Tibial artery (tissue), 4 donors: Measurements from ENCODE around the gene ENDOU.

Experiments used
- DNase-seq, 2 donors: peaks; one replicate each; pipeline ENCODE4 v3.0.0-alpha.2; 2019
- H3K27ac ChIP-seq, 2 donors: fragments of 200-600 bp; sonication (generic) in 1 of 2; 1 replicate in 1 of 2; 2 replicates in 1 of 2; pipeline ENCODE4 v1.5.1; 2018 to 2019; ENCODE audit warnings: mild to moderate bottlenecking in 1 of 2
- H3K27me3 ChIP-seq, 2 donors: fragments of 200-600 bp; sonication (generic) in 1 of 2; one replicate each; pipeline versions ENCODE4 v1.5.1 to v1.6.0; 2016 to 2019
- H3K36me3 ChIP-seq, 3 donors: fragments of 200-600 bp; sonication (generic) in 2 of 3; one replicate each; pipeline ENCODE4 v1.5.1; 2016 to 2019; ENCODE audit warnings: mild to moderate bottlenecking in 2 of 3
- H3K4me1 ChIP-seq, 4 donors: fragments of 200-600 bp; sonication (generic) in 2 of 4; 1 replicate in 3 of 4; 2 replicates in 1 of 4; pipeline ENCODE4 v1.5.1; 2016 to 2019
- H3K4me3 ChIP-seq, 2 donors: fragments of 200-600 bp; sonication (generic) in 1 of 2; 1 replicate in 1 of 2; 2 replicates in 1 of 2; pipeline ENCODE4 v1.5.1; 2018 to 2019; ENCODE audit warnings: mild to moderate bottlenecking in 2 of 2
- H3K9me3 ChIP-seq, 3 donors: fragments of 200-600 bp; sonication (generic) in 1 of 3; one replicate each; pipeline ENCODE4 v1.5.1; 2016 to 2019
- intact Hi-C: fragments of 100-400 bp; cut with DNase I; formaldehyde crosslinking; loops from one replicate; pipeline ENCODE4 v1.15.0; 2023; ENCODE audit warnings: low total_unique reads
- TF ChIP-seq, protein P1 (sequence below), 2 experiments: fragments of 200-600 bp in 1 of 2; fragments of 450-650 bp in 1 of 2; IDR thresholded peaks; one replicate each; pipeline ENCODE4 v1.5.1; 2017 to 2019; ENCODE audit warnings: antibody characterized with exemption in 2 of 2, mild to moderate bottlenecking in 1 of 2, moderate library complexity in 1 of 2

Gene ENDOU

DNA sequence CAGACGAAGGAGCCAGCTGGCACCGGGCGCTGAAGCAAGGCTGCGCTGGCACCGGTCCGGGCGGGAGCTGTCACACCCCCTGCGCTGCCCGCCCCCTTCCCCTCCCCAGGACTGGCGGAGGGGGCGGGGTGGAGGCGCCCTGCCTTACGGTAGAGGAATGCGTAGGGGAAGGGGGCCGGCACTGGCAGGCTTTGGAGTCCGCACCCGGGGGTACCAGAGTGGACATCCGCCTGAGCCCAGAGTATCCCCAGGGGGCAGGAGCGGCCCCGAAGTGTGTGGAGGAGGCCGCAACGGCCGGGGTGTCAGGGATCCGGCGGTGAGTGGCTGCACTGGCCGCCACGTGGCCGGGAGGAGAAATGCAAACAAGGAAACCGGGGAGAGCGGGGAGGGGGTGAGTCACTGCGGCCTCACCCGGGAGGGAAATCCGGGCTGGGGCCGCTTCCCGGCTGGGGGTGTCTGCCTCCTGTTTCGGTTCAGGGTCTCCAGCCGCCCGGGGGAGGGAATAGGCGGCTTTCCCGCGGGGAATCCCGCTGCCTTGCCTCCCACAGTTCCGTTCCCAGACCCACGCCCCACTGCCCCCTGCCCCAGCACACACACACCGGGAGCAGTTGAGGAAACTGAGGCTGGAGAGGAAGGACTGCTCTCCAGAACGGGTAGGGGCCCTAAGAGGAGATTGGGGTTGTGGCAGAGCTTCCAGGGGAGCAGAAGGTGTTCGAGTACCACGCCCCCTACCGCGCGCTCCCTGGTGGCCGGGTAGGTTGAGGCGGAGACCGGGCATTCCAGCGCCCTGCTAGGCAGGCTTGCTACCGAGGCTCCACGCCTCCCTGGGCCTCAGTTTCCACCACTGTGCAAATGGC lies 33.8 kb upstream of the ENDOU start, which contains the start of gene RAPGEF3:
TSS of gene RAPGEF3 (minus strand) at position 47 of the 857 bp plus-strand sequence. CDS start 324 bp downstream, outside the sequence.
- TF ChIP-seq, protein P1, sequence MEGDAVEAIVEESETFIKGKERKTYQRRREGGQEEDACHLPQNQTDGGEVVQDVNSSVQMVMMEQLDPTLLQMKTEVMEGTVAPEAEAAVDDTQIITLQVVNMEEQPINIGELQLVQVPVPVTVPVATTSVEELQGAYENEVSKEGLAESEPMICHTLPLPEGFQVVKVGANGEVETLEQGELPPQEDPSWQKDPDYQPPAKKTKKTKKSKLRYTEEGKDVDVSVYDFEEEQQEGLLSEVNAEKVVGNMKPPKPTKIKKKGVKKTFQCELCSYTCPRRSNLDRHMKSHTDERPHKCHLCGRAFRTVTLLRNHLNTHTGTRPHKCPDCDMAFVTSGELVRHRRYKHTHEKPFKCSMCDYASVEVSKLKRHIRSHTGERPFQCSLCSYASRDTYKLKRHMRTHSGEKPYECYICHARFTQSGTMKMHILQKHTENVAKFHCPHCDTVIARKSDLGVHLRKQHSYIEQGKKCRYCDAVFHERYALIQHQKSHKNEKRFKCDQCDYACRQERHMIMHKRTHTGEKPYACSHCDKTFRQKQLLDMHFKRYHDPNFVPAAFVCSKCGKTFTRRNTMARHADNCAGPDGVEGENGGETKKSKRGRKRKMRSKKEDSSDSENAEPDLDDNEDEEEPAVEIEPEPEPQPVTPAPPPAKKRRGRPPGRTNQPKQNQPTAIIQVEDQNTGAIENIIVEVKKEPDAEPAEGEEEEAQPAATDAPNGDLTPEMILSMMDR (IDR thresholded peaks at IDR 0.05), result peak; percentile 41 to 66
- Histone ChIP-seq H3K36me3 (no peaks in the 10 kb centered on the region), H3K27me3 (no peaks in the 10 kb centered on the region), H3K27ac (peak within 1 kb of the TSS; percentile 77 to 83), H3K4me3 (peak within 1 kb of the TSS; percentile 58 to 79), H3K9me3 (no peaks in the 10 kb centered on the region), H3K4me1 (peaks cover 0 to 66% (median 49%) of the 10 kb centered on the region in 4 donors)
- DNase-seq, result peak; percentile 83 to 94
- intact Hi-C loops, result no loop called here

DNA sequence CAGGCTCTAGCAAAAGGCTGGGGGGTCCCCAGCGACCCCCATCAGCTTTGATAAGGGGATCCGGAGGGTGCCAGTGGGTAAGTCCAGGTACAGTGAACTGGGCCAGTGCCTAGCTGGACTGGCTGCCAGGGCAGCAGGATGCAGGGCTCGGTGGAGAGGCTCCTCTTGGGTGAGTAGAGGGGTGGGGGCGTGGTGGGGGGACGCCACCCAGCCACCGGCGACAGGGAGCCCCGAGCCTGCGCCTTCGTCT lies 33.2 kb upstream of the ENDOU start:
- intact Hi-C loops, result no loop called here
- TF ChIP-seq, protein P1 (IDR thresholded peaks at IDR 0.05), result no peak
- no peak for DNase-seq
- H3K9me3 ChIP-seq, result no peaks in the 10 kb centered on the region
- peak overlapping the region; percentile 77 to 83 for H3K27ac ChIP-seq
- peaks cover 0 to 70% (median 54%) of the 10 kb centered on the region in 4 donors for H3K4me1 ChIP-seq
- no peaks in the 10 kb centered on the region for H3K27me3 ChIP-seq
- H3K4me3 ChIP-seq, result peak overlapping the region; percentile 58 to 79
- no peaks in the 10 kb centered on the region for H3K36me3 ChIP-seq

DNA sequence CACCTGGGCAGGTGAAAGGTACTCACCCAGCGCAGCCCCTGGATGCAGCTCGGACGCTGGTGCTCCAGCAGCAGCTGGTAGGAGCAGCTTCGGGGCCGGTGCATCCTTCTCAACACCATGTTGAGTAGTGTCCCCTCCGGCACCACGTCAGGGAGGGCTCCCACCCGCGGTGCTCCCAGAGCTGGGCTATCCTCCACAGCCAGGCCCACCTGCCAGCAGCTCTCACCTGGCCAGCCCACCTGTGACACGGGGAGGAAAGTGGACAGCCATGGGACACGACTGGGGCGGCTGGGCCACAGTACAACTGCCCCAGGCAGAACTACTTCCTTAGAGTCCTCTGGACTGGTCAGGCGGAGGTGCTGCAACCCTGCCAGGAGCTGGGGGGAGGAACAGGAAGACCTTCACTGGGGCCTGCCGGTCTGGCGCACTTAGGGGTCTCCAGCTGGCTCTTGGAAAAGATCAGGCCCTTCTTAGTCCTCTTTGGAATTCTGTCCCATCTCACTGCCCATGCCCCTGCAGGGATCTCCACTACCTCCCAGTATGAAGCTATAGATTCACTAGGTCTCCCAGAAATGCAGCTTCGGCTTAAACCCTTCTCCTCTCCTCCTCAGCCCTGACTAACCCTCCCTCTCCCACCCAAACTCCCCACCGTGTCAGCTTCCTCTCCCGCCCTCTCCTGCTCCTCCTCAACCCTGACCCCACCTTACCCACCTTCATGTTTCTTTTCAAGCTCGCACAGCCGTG lies 32.7 kb upstream of the ENDOU start:
- peak overlapping the region; percentile 58 to 79 for H3K4me3 ChIP-seq
- peaks cover 0 to 70% (median 59%) of the 10 kb centered on the region in 4 donors for H3K4me1 ChIP-seq
- TF ChIP-seq, protein P1 (IDR thresholded peaks at IDR 0.05), result no peak
- H3K27me3 ChIP-seq, result no peaks in the 10 kb centered on the region
- H3K36me3 ChIP-seq, result no peaks in the 10 kb centered on the region
- H3K9me3 ChIP-seq, result no peaks in the 10 kb centered on the region
- intact Hi-C loops, result no loop called here
- peak overlapping the region; percentile 77 to 83 for H3K27ac ChIP-seq
- no peak for DNase-seq

DNA sequence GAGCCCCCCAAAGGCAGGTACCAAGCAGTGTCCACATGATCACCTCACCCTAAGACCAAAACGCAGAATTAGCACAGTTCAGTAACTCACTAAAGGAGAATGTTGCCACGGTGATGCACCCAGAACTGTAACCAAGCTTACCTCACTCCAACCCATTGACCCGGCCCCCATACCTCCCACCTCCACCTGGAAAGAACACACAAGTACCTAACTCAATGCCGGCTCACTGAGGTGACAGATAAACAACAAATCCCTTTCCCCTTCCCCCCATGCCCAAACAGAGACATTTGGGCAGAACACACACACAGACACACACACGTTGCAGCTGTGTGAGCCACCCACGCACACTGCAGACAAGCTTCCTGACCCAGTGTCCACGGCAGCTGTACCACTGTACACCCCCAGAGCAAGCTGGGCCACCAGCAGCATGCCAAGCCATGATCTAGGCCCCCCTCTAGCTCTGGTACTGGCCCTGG lies 32.1 kb upstream of the ENDOU start:
- H3K27me3 ChIP-seq, result no peaks in the 10 kb centered on the region
- H3K4me1 ChIP-seq, result peaks cover 0 to 71% (median 65%) of the 10 kb centered on the region in 4 donors
- TF ChIP-seq, protein P1 (IDR thresholded peaks at IDR 0.05), result no peak
- H3K27ac ChIP-seq, result peak overlapping the region; percentile 77 to 83
- no peak for DNase-seq
- no peaks in the 10 kb centered on the region for H3K9me3 ChIP-seq
- intact Hi-C loops, result no loop called here
- H3K4me3 ChIP-seq, result peak overlapping the region; percentile 58 to 79
- H3K36me3 ChIP-seq, result no peaks in the 10 kb centered on the region

DNA sequence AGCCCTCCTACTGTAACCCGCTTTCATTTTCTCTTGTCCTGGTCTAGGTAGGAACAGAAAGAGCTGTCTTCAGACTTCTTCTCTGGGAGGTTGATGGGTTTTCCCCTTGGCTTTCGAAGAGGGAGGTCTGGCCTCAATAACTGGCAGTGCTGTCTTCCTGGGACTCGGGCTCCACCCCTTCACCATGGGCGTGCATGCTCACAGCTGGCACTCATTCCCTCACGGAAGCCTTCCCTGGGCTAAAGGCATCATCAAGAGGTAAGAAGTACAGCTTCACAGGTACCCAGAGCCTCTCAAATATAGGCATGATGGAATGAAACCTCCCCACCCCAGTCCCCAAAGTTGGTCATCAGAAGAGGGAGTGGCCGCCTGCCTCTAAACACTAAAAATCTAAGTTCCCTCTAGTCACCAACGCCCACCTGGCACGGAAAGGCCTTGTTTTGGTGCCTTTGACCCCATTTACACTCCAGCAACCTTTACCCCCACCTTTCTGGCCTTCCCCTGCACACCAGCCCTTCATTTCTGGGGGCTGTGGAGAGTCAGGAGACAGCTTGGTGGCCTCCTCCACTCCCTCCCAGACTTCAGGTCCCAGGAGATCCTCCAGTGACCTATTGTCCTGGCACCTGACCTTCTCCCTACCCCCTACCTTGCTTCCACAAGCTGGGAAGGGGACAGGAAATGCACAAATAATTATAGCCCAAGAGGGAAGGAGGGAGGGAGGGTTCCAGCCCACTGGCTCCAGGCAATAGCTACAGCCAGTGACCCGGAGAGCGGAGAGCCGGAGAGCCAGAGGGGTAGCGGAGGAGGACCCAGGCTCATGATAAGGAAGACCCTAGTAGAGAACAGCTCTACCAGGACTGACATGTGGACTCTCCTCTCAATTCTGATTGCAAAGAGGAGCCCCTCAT lies 30.6 kb upstream of the ENDOU start:
- Histone ChIP-seq H3K27me3 (no peaks in the 10 kb centered on the region), H3K36me3 (peaks cover 0 to 10% (median 0%) of the 10 kb centered on the region in 3 donors), H3K27ac (peak overlapping the region; percentile 14 to 79), H3K9me3 (no peaks in the 10 kb centered on the region), H3K4me1 (peaks cover 0 to 83% (median 77%) of the 10 kb centered on the region in 4 donors), H3K4me3 (peak overlapping the region; percentile 18 to 58)
- TF ChIP-seq, protein P1 (IDR thresholded peaks at IDR 0.05), result no peak
- intact Hi-C loops, result no loop called here
- DNase-seq, result no peak
